ENCODE data around the gene PLCB4.

The PLCB4 gene

GRCh38 chr20:9093218-9093957, 24.5 kb downstream of the PLCB4 start:
- peak; percentile 24 for DNase-seq (ENCODE audit: extremely low read depth, low read depth)
- no peak overlapping the region for H3K4me3 ChIP-seq (replicated peaks; ENCODE audit: low read depth, low read length)
- TF ChIP-seq CTCF (IDR thresholded peaks at IDR 0.05; ENCODE audit: low read depth, low read length, missing control alignments) = no peak

GRCh38 chr20:9099372-9099771, 30.5 kb downstream of the PLCB4 start:
- H3K4me3 ChIP-seq (replicated peaks; ENCODE audit: low read depth, low read length) = no peak overlapping the region
- TF ChIP-seq CTCF (IDR thresholded peaks at IDR 0.05; ENCODE audit: low read depth, low read length, missing control alignments) = no peak
- DNase-seq (ENCODE audit: extremely low read depth, low read depth) = no peak

- no peak for DNase-seq (ENCODE audit: extremely low read depth, low read depth)
- H3K4me3 ChIP-seq (replicated peaks; ENCODE audit: low read depth, low read length) = no peak overlapping the region
- no peak for TF ChIP-seq CTCF (IDR thresholded peaks at IDR 0.05; ENCODE audit: low read depth, low read length, missing control alignments)
Measured at GRCh38 chr20:9100691-9101090, 31.8 kb downstream of the PLCB4 start.

- no peak overlapping the region for H3K4me3 ChIP-seq (replicated peaks; ENCODE audit: low read depth, low read length)
- DNase-seq (ENCODE audit: extremely low read depth, low read depth) = no peak
- TF ChIP-seq CTCF (IDR thresholded peaks at IDR 0.05; ENCODE audit: low read depth, low read length, missing control alignments) = no peak
Measured at GRCh38 chr20:9102456-9102855, 33.6 kb downstream of the PLCB4 start.

- H3K4me3 ChIP-seq (replicated peaks; ENCODE audit: low read depth, low read length) = no peak overlapping the region
- no peak for TF ChIP-seq CTCF (IDR thresholded peaks at IDR 0.05; ENCODE audit: low read depth, low read length, missing control alignments)
- DNase-seq (ENCODE audit: extremely low read depth, low read depth) = no peak
Measured at GRCh38 chr20:9103955-9104354, 35.1 kb downstream of the PLCB4 start.

GRCh38 chr20:9108260-9108659, 39.4 kb downstream of the PLCB4 start:
- TF ChIP-seq CTCF (IDR thresholded peaks at IDR 0.05; ENCODE audit: low read depth, low read length, missing control alignments) = no peak
- DNase-seq (ENCODE audit: extremely low read depth, low read depth) = no peak

GRCh38 chr20:9109566-9109965, 40.7 kb downstream of the PLCB4 start:
- no peak for DNase-seq (ENCODE audit: extremely low read depth, low read depth)
- no peak for TF ChIP-seq CTCF (IDR thresholded peaks at IDR 0.05; ENCODE audit: low read depth, low read length, missing control alignments)
- H3K4me3 ChIP-seq (replicated peaks; ENCODE audit: low read depth, low read length) = no peak overlapping the region

More at GRCh38 chr20:9108260-9108659, 39.4 kb downstream of the PLCB4 start:
- no peak overlapping the region for H3K4me3 ChIP-seq (replicated peaks; ENCODE audit: low read depth, low read length)

Data from HFF-Myc (cell line).